Measurements from ENCODE around the gene SMURF1. TPM values are rescaled to one million over a fixed set of nuclear protein-coding genes. Genes with fewer than 3 reads are reported as not detected.

Gene SMURF1
- total RNA-seq, 6 donors from 2014 or later: 33.0 to 54.4 (median 45.9) TPM

DNA sequence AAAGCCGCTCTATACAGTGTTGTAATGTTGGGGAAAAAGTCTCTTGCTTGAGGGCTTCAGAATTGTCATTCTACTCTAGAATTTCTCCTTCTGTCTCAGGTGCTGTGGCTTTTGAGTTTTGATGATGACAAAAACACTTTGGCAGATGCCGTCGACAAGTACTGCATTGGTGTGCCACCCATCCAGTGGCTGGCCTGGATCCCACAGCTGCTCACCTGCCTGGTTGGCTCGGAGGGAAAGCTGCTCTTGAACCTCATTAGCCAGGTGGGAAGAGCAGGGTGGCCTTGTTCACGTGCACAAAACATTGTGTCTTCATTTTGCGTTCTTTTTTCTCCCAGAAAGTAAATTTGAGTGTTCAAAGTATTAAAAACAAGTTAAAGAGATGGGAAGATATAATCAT is 153.6 kb downstream of the SMURF1 start:
- TF ChIP-seq, protein P1, sequence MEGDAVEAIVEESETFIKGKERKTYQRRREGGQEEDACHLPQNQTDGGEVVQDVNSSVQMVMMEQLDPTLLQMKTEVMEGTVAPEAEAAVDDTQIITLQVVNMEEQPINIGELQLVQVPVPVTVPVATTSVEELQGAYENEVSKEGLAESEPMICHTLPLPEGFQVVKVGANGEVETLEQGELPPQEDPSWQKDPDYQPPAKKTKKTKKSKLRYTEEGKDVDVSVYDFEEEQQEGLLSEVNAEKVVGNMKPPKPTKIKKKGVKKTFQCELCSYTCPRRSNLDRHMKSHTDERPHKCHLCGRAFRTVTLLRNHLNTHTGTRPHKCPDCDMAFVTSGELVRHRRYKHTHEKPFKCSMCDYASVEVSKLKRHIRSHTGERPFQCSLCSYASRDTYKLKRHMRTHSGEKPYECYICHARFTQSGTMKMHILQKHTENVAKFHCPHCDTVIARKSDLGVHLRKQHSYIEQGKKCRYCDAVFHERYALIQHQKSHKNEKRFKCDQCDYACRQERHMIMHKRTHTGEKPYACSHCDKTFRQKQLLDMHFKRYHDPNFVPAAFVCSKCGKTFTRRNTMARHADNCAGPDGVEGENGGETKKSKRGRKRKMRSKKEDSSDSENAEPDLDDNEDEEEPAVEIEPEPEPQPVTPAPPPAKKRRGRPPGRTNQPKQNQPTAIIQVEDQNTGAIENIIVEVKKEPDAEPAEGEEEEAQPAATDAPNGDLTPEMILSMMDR (IDR thresholded peaks at IDR 0.05): no peak
- TF ChIP-seq POLR2A (IDR thresholded peaks at IDR 0.05) (no peak), EP300 (IDR thresholded peaks at IDR 0.05) (no peak), POLR2AphosphoS5 (IDR thresholded peaks at IDR 0.05) (no peak)
- no peak for DNase-seq
- H3K4me1 ChIP-seq: no peaks in the 10 kb centered on the region
- peaks cover 59 to 96% (median 83%) of the 10 kb centered on the region in 4 donors for H3K36me3 ChIP-seq
- no peaks in the 10 kb centered on the region for H3K9me3 ChIP-seq
- 97 to 99% methylated on average over 6 of the region's 6 CpGs for WGBS, 2 donors
- ATAC-seq (ENCODE audit: low FRiP score in 2 of 2): no peak
- H3K4me3 ChIP-seq: no peak overlapping the region
- H3K27ac ChIP-seq: no peak overlapping the region
- no peaks in the 10 kb centered on the region for H3K27me3 ChIP-seq

DNA sequence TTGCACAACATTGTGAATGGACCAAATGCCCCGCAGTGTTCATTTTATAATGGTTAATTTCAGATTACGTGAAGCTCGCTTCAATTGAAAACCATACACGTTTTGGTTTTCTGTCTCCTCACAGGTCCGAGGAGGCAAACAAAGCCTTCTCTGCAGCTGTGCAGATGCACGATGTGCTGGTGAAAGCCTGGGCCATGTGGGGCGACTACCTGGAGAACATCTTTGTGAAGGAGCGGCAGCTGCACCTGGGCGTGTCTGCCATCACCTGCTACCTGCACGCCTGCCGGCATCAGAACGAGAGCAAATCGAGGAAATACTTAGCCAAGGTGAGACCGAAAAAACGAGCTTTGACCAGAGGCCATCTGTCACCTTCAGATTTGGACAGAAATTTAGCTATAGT is 155.3 kb downstream of the SMURF1 start:
- Histone ChIP-seq H3K4me3 (no peak overlapping the region), H3K4me1 (no peaks in the 10 kb centered on the region), H3K27ac (no peak overlapping the region), H3K36me3 (peaks cover 53 to 96% (median 82%) of the 10 kb centered on the region in 4 donors), H3K27me3 (no peaks in the 10 kb centered on the region), H3K9me3 (no peaks in the 10 kb centered on the region)
- DNase-seq: no peak
- TF ChIP-seq EP300 (IDR thresholded peaks at IDR 0.05): no peak
- TF ChIP-seq POLR2A (IDR thresholded peaks at IDR 0.05): no peak
- TF ChIP-seq, protein P1 (IDR thresholded peaks at IDR 0.05): no peak
- no peak for TF ChIP-seq POLR2AphosphoS5 (IDR thresholded peaks at IDR 0.05)
- no peak for ATAC-seq (ENCODE audit: low FRiP score in 2 of 2)
- WGBS, 2 donors: 94 to 95% methylated on average over 15 of the region's 15 CpGs

- H3K36me3 ChIP-seq: peaks cover 57 to 96% (median 80%) of the 10 kb centered on the region in 4 donors
- TF ChIP-seq, protein P1 (IDR thresholded peaks at IDR 0.05): no peak
- TF ChIP-seq POLR2AphosphoS5 (IDR thresholded peaks at IDR 0.05) (no peak), EP300 (IDR thresholded peaks at IDR 0.05) (no peak), POLR2A (IDR thresholded peaks at IDR 0.05) (no peak)
Measured at GRCh38 chr7:98985945-98986344, 158.0 kb downstream of the SMURF1 start.

DNA sequence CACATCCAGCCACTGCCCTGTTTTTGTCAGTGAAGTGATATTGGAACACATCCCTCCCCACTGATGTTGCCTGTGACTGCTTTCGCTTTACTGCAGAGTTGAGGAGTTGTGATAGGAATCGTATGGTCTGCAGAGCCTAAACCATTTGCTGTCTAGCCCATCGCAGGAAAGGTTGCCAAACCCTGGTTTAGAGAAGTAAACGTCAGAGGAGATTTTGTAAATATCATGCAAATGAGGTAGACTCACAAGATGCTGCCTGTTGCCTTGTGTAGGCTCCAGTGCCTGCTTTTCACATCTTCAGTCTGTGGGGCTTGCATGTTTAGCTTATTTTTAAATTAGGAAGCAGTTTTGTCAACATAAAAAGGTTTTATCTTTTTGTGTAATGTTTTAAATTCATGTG is 158.5 kb downstream of the SMURF1 start:
- WGBS, 2 donors: 70 to 75% methylated on average over 4 of the region's 4 CpGs
- Histone ChIP-seq H3K4me3 (no peak overlapping the region), H3K27ac (no peak overlapping the region), H3K27me3 (no peaks in the 10 kb centered on the region), H3K4me1 (no peaks in the 10 kb centered on the region), H3K9me3 (no peaks in the 10 kb centered on the region), H3K36me3 (peaks cover 52 to 96% (median 81%) of the 10 kb centered on the region in 4 donors)
- no peak for ATAC-seq (ENCODE audit: low FRiP score in 2 of 2)
- peak in 1 of 2 donors; percentile 4 for DNase-seq
- TF ChIP-seq EP300 (IDR thresholded peaks at IDR 0.05) (no peak), POLR2A (IDR thresholded peaks at IDR 0.05) (no peak), POLR2AphosphoS5 (IDR thresholded peaks at IDR 0.05) (no peak)
- TF ChIP-seq, protein P1 (IDR thresholded peaks at IDR 0.05): no peak

More at GRCh38 chr7:98985945-98986344, 158.0 kb downstream of the SMURF1 start:
- no peak for ATAC-seq (ENCODE audit: low FRiP score in 2 of 2)
- H3K9me3 ChIP-seq: no peaks in the 10 kb centered on the region
- H3K4me1 ChIP-seq: no peaks in the 10 kb centered on the region
- H3K4me3 ChIP-seq: no peak overlapping the region
- no peaks in the 10 kb centered on the region for H3K27me3 ChIP-seq
- no peak overlapping the region for H3K27ac ChIP-seq
- no peak for DNase-seq

- H3K4me3 ChIP-seq: no peak overlapping the region
- DNase-seq (no peak), ATAC-seq (ENCODE audit: low FRiP score in 2 of 2) (no peak)
- no peak for TF ChIP-seq POLR2A (IDR thresholded peaks at IDR 0.05)
- TF ChIP-seq, protein P1 (IDR thresholded peaks at IDR 0.05): no peak
- TF ChIP-seq POLR2AphosphoS5 (IDR thresholded peaks at IDR 0.05): no peak
- no peak for TF ChIP-seq EP300 (IDR thresholded peaks at IDR 0.05)
- H3K27me3 ChIP-seq: no peaks in the 10 kb centered on the region
- no peaks in the 10 kb centered on the region for H3K9me3 ChIP-seq
- H3K36me3 ChIP-seq: peaks cover 40 to 96% (median 79%) of the 10 kb centered on the region in 4 donors
- H3K27ac ChIP-seq: no peak overlapping the region
- WGBS, 2 donors: 90 to 92% methylated on average over 11 of the region's 11 CpGs
- H3K4me1 ChIP-seq: no peaks in the 10 kb centered on the region
Measured at GRCh38 chr7:98984126-98984525, 159.8 kb downstream of the SMURF1 start.
